Astrocyte of the spinal cord (primary cell): Measurements from ENCODE around the gene APBA2.

ENCODE experiments used
- DNase-seq: peaks from one replicate; pipeline ENCODE4 v3.0.0; 2011; ENCODE audit warnings: low read depth, low spot score
- H3K4me3 ChIP-seq: 2 replicates; pipeline ENCODE4 v1.5.1; 2011; ENCODE audit warnings: low read depth, mild to moderate bottlenecking, low read length, moderate library complexity
- CTCF ChIP-seq: IDR thresholded peaks from 2 replicates; pipeline ENCODE4 v1.5.1; 2012; ENCODE audit warnings: low read depth, mild to moderate bottlenecking, low read length, inconsistent platforms
- in situ Hi-C: cut with HindIII; loops from 2 replicates; pipeline ENCODE4 v1.10.0; 2017; ENCODE audit warnings: low sequenced_read_pairs

The APBA2 gene

DNA sequence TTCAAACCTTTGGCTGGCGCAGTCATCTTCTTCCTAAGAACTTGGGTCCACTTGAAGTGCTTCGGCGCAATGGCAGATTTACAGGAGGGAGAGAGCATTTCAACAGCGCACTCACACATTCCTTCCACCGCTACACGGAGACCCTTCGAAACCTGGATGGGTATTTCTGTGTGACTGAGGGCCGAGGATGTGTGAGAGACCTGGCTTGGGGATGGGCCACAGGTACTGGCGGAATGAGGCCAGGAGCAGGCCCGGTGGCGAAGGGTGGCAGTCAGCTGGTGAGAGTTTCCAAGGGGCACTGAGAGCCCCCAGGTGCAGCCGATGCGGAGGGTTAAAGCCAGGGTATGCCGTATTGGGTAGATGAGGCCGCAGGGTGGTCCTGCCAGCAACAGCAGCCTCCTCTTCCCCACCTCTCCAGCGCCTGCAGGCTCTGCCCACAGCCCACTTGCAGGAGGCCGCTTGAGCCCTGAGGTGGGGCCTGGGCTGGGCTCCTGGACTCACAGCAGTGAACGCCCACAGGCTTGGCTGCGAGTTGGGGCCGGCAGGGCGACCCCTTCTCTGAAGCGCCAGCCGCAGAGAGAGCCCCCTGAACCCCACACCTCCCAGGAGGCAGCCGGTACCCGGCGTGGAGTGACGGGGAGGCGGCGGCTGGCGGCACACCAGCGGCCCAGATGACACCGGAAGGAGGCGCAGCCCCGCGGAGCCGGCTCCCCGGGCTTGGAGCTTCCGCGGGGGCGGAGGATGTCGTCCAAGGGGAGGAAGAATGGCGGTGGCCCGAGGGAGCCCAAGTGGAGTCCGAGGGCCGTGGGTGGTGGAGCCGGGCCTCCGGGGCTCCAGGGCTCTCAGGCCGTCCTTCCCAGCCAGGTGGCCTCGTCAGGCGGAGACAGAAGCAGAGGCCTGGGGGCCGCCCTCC, 217.4 kb downstream of the APBA2 start:
- DNase-seq: no peak
- H3K4me3 ChIP-seq: peak overlapping the region; percentile 23
- in situ Hi-C loops: no loop called here
- no peak for TF ChIP-seq CTCF

DNA sequence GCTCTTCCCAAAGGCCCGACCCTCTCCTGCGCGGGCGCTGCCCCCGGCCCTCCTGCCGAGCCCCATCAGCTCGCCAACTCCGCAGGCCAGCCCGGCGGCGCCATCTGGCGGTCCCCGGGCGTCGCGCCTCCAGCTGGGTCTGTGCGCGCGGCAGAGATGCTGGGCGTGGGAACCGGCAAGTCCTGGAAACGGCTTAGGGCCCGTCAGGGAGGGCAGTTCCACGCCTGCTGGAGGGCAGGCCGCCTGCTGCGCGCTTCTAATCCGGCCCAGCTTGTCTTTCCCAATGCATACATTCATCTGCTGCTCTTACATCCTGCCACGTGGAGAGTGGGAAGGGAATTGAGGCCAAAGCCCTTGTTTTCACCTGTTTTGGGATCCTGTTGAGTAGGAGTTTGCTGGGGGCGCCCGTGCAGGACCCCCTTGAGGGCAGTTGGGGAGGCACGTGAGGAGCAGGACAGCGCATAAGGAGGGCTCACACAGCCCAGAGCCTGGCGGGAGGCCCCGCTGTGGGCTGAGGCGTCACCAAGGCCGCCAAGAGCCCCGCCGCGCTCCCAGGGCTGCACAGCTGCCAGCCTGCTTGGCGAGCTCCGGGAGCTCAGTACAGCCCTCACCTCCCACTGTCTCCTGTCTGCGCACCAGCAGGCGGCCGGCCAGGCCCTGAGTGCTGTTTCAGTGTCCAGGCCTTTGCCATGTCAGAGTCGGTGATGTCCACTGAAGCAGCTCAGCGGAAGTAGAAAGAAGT, 218.2 kb downstream of the APBA2 start:
- TF ChIP-seq CTCF: peak; percentile 88
- DNase-seq: peak; percentile 85
- peak overlapping the region; percentile 23 for H3K4me3 ChIP-seq
- in situ Hi-C loops: no loop called here

GRCh38 chr15:29104566-29104880, 218.7 kb downstream of the APBA2 start:
- no peak overlapping the region for H3K4me3 ChIP-seq
- DNase-seq: no peak
- no peak for TF ChIP-seq CTCF
- in situ Hi-C loops: no loop called here

DNA sequence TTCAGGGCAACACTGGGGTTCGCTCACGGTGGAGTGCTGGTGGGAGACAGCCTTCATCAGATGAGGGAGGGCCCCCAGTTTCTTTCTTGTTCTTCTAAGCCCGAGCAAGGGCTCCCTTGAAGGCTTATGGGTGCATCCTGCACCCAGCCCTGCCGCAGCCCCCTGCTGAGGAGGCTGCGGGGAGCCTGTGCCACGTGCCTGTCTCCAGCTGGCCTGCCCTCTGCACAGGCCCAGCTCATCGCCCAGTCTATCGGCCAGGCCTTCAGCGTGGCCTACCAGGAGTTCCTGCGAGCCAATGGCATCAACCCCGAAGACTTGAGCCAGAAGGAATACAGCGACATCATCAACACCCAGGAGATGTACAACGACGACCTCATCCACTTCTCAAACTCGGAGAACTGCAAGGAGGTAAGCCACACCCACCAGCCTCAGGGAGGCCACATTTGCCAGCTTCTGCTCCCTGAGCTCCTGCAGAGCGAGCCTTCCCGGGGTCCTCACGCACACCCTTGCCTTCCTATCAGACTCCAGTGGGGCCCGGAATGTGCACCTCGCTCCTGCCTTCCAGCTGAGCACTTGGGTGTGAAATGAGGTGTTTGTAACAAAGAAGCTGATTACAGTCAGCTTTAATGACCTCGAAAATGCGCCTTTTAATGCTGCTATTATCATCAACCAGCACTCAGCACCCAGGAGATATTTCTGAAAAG, 219.5 kb downstream of the APBA2 start:
- no peak for TF ChIP-seq CTCF
- in situ Hi-C loops: no loop called here
- peak; percentile 18 for DNase-seq
- no peak overlapping the region for H3K4me3 ChIP-seq

- no peak for DNase-seq
- in situ Hi-C loops: no loop called here
- no peak overlapping the region for H3K4me3 ChIP-seq
- TF ChIP-seq CTCF: no peak
Observed at GRCh38 chr15:29106116-29106515, 220.3 kb downstream of the APBA2 start.

DNA sequence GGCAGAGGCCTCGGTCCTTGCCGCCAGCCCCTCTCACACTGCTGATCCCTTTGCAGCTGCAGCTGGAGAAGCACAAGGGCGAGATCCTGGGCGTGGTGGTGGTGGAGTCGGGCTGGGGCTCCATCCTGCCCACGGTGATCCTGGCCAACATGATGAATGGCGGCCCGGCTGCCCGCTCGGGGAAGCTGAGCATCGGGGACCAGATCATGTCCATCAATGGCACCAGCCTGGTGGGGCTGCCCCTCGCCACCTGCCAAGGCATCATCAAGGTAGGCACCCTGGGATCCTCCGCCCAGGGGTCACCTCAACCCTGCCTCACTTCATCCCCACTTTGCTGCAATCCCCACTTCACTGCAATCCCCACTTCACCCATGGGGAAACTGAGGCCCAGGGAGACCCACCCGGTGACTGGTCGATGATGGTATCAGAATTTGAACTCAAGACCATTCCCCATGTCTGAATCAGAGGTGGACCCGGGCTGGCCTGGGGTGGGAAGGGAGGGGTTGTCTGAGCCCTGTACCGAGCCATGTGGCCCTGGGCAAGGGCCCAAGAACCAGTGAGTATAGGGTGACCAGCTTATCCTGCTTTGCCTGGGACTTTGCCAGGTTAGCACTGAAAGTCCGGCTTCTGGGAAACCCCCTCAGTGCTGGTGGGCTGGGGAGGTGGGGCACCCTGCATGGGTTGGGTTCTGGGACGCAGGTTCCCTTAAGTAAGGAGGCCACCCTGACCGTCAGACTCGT, 220.9 kb downstream of the APBA2 start:
- DNase-seq: no peak
- no peak overlapping the region for H3K4me3 ChIP-seq
- TF ChIP-seq CTCF: no peak
- in situ Hi-C loops: no loop called here
